Skeletal muscle cell (primary cell): ENCODE data around the gene DNAAF1.
A peak's percentile ranks its signal among the peaks of the same experiment; 100 is the strongest.
"Not testable (repeated sequence)": the region's sequence is repeated elsewhere in the genome, so short reads cannot be mapped to it uniquely, and the experiment has no call there.

Experiments used
- DNase-seq: peaks from one replicate; pipeline ENCODE4 v3.0.0-alpha.2; 2010; ENCODE audit warnings: low read depth
- H3K4me3 ChIP-seq: 2 replicates; pipeline ENCODE4 v1.5.1; 2011; ENCODE audit warnings: low read depth, mild to moderate bottlenecking, control low read depth, low read length, moderate library complexity

DNAAF1 gene

DNA sequence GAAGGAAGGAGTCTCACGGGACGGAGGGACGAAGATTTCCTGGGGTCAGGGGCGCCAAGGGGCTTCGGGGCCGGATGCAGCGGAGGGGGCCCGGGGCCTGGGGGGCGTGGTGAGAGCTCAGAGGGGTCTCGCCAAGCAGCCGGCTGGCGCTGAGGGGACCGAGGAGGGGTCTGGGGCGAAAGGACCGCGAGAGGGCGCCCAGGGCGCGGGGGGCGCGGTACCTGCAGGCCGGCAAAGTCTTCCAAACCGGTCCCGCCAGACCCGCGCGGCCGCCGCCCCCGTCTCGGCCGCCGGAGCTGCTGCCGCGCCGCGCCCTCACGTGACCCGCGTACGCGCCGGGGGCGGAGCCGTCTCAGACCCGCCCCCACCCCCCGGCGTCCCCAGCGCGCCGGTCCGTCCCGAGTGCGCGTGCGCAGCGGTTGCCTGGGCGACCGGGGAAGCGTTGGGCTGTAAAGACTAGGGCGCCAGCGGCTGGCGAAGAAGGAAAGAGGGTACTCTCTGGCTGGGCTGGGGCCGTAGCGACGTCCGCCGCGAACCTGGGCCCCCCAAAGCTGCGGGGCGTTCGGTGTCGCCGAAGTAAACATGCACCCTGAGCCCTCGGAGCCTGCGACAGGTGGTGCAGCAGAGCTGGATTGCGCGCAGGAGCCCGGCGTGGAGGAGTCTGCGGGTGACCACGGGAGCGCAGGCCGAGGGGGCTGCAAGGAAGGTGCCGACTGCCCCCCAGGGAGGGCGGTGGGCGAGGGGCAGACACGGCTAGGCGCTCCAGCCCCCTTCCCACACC lies at the start of gene DNAAF1, which contains the start of gene HSDL1:
Gene DNAAF1 (plus strand): TSS at position 450 of the 781 bp plus-strand sequence. CDS start 133 bp downstream, at position 583.
Gene HSDL1 (minus strand): TSS at position 319 of the 781 bp plus-strand sequence. CDS start 13,856 bp downstream, outside the sequence.
- H3K4me3 ChIP-seq: peak within 1 kb of the TSS; percentile 79
- DNase-seq: peak; percentile 27

DNA sequence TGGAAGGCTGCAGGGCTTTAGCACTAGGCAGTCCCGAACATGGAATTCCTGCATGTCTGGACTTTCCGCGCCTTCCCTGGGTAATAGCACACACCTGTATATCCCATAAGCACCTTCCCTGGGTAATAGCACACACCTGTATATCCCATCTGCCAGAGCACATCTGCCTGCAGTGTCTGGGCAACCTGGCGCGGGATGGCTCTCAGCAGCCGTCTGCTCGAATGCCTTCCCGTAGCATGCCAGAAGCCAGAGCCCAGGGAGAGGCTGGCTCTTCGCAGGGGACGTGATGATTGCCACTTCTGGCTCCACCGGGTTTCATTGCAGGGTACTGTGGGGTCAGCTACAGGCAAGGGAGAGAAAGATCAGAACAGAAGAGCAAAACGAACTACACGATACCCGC lies 49.6 kb upstream of the DNAAF1 start:
- no peak for DNase-seq
- no peak overlapping the region for H3K4me3 ChIP-seq

DNA sequence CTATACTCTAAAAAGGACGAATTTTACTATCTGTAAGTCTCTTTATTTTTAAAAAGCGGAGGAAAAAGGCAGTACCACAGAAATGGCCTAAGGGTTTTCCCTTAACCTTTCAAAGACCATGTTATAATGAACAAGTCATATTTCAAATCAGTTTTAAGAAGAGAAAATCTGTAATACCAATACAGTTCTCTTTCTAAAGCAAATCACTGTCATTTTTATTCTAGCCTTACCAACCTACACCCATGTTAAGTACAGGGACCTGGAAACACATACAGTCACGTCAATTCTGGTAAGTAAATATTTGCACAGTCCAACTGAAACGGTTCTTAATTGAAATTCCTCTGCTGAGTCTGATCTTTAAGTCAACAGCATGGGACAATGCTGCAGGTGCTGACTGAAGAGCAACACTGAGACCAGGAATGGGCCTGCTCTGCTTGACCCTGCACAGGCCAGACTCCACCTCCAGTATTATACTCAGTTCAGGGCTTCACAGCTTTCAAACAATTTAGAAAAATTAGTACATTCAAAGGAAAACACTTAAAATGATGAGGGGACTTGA lies 48.6 kb upstream of the DNAAF1 start:
- no peak overlapping the region for H3K4me3 ChIP-seq
- no peak for DNase-seq

DNA sequence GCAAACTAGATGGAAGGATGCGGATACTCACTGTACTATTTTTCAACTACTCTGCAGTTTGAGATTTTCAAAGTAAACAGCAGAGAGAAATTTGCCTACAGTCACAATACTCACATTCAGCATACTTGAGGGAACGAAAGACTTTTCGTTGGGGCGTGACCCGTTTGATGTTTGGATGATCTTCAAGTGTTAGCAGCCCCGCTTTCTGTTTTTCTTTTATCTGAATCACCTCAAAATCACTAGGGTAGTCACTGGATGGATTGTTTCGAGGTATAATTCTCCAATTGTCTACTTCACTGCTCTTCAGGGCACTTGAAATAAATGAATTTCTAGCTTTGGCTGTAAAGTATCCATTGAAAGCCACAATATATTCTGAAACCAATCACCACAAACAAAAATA lies 46.2 kb upstream of the DNAAF1 start:
- DNase-seq: no peak

DNA sequence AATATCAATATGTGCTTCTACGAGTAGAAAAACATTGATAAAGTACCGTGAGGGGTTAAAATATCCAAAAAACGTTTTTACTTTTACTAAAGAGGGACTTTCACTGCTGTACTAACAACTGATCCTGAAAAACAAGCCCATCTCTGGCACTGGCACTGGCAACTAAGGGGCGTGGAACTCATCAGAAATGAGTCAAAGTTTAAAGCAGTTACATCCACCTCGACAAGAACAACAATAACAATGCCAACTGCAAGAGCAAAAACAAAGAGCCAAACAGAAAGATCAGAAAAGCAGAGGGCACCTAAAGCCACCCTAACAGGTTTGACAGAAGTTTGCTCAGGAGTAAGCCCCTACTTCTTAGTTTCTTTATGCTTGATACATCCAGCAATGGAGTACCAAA lies 41.4 kb upstream of the DNAAF1 start:
- no peak for DNase-seq
- H3K4me3 ChIP-seq: no peak overlapping the region

More for the DNA sequence above, 46.2 kb upstream of the DNAAF1 start:
- H3K4me3 ChIP-seq: no peak overlapping the region

DNA sequence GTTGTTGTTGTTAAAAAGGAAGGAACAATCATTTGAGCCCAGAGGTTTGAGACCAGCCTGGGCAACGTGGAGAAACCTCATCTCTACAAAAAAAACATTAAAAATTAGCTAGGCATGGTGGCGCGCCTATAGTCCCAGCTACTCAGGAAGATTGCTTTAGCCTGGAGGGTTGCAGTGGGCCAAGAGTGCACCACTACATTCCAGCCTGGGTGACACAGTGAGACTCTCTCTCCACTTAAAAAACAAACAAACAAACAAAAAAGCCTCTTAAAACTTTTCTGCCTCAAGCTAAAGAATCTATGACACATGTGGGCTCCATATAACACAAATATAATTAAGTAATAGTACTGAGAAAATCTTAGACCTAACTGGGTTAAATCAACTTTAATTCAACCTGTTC lies 40.9 kb upstream of the DNAAF1 start:
- no peak for DNase-seq
- H3K4me3 ChIP-seq: no peak overlapping the region

DNA sequence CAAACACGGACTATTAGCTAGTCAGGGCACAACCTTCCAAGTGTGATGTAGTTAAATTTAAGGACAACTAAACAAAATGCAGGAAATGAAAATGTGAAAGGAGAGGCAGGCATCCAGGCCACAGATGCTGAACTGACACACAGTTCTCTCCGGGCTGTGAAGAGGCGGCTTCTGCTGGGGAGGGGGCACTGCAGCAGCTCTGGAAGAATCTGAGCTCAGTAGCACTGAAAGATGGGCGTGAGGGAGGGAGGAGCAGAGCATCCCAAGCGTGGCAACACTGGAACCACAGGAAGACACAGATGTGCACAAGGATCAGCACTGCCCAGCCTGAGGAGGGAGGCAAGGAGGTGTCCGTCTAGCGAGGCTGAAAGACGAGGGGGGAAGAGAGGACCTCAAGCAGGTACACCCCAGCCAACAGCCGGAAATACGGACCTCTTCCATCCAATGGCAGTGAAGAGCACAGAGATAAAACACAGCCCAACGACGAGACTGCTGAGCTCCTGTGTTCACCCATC lies 39.8 kb upstream of the DNAAF1 start:
- no peak for DNase-seq
- no peak overlapping the region for H3K4me3 ChIP-seq

DNA sequence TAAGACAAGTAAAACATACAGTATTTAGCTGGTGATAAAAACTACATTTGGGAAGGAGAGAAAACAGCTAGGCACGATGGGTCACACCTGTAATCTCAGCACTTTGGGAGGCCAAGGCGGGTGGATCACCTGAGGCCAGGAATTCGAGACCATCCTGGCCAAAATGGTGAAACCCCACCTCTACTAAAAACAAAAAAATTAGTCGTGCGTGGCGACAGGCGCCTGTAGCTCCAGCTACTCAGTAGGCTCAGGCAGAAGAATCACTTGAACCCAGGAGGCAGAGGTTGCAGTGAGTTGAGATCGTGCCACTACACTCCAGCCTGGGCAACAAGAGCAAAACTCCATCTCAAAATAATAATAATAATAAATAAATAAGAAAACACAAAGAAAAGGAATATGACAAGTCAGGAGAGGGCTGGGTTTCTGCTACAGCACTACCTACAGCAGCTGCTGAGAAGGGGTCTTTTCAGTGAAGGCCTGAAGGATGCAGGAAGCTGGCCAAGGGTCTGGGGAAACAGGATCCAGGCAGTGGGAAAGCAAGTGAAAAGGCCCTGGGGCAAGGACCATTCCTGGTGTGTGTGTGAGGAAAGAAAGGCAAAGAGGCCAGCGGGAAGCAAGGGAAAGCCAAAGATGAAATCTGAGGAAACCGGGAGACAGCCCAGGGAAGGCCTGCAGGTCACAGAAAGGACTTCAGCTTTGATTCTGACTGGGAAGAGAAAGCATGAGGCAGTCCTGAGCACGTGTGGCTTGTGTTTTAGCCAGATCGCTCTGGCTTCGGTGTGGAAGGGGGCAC lies 39.0 kb upstream of the DNAAF1 start:
- no peak for DNase-seq
- H3K4me3 ChIP-seq: no peak overlapping the region

DNA sequence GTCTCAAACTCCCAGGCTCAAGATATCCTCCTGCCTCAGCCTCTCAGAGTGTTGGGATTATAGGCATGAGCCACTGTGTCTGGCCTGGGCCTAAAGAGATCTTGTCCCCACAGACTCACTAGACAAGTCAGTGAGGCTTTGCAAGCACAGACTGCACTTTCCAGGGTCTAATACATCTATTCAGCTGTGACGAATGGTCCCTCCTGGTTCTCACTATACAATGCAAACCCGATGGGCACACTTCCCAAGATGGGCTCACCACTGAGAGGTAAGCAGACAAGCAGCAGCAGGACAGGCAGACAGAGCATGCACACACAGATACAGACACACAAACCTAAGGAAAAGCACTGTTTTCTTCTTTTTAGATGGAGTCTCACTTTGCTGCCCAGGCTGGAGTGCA lies 37.2 kb upstream of the DNAAF1 start:
- H3K4me3 ChIP-seq: no peak overlapping the region
- no peak for DNase-seq

DNA sequence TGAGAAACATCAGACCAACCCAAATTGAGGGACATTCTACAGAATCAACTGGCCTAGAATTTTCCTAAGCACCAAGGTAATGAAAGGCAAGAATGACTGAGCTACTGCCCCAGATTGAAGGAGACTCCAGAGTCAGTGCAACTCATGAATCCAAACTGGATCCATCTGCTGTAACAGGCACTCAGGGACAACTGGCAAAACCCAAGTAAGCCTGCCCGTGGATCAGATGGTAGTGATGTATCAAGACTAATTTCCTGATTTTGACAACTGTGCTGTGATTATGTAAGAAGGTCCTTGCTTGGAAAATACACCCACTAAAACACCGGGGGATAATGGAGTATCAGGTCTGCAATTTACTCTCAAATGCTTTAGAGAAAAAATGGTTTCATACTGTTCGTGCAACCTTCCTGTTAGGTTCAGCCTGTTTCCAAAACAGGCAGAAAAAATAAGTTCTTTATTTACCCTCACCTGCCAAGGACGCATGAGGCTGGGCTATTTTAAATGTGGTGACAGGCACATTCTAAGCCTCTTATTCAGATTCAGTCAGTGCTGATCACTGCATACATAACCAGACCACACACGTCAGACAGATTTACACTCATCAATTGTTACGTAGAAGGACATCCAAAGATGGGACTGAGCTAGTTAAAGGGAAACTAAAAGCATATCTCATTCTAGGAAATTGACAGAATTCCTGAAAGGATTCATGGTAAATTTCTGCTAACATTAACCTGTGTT lies 35.3 kb upstream of the DNAAF1 start:
- H3K4me3 ChIP-seq: no peak overlapping the region
- no peak for DNase-seq

DNA sequence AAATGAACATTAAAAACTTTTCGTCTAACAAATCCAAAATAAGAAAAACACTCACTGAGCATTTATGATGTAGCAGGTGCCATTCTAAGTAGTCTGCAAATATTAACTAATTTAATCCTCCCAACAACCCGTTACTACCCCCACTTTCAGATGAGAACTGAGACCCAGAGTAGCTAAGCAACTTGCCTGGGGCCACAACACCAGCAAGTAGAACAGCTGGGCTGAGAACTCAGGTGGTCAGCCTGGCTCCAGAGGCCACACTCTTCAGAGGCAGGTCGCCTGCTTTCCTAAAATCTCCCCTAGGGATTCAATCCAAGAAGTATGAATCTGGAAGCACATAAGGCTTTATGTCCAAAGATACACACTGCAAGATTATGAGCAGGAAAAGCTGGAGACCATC lies 34.6 kb upstream of the DNAAF1 start:
- H3K4me3 ChIP-seq: no peak overlapping the region
- DNase-seq: no peak

DNA sequence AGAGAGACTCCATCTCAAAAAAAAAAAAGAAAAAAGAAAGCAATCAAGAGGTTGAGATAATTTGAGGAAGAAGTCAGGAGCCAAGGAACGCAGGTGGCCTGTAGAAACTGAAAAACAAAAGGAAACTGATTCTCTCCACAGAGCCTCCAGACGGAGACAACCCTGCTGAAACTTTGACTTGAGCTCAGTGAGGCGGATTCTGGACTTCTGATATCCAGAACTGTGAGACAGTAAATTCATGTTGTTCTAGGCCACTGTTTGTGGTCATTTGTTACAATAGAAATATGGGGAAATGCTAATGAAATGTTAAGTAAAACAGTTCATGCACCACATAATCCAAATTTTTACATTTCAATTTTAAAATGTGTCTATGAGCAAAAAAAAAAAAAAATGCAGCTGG lies 33.6 kb upstream of the DNAAF1 start:
- DNase-seq: no peak

DNA sequence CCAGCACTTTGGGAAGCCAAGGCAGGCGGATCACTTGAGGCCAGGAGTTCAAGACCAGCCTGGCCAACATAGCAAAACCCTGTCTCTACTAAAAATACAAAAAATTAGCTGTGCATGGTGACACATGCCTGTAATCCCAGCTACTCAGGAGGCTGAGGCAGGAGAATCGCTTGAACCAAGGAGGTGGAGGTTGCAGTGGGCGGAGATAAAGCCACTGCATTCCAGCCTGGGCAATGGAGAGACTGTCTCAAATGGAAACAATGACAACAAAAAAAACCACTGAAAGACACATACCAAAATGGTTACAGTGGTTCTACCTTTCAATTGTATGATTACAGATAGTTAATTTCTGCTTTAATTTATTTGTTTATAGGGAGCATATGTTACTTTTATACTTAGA lies 33.2 kb upstream of the DNAAF1 start:
- H3K4me3 ChIP-seq, DNase-seq: not testable (repeated sequence)

More for the DNA sequence above, 33.6 kb upstream of the DNAAF1 start:
- H3K4me3 ChIP-seq: no peak overlapping the region

DNA sequence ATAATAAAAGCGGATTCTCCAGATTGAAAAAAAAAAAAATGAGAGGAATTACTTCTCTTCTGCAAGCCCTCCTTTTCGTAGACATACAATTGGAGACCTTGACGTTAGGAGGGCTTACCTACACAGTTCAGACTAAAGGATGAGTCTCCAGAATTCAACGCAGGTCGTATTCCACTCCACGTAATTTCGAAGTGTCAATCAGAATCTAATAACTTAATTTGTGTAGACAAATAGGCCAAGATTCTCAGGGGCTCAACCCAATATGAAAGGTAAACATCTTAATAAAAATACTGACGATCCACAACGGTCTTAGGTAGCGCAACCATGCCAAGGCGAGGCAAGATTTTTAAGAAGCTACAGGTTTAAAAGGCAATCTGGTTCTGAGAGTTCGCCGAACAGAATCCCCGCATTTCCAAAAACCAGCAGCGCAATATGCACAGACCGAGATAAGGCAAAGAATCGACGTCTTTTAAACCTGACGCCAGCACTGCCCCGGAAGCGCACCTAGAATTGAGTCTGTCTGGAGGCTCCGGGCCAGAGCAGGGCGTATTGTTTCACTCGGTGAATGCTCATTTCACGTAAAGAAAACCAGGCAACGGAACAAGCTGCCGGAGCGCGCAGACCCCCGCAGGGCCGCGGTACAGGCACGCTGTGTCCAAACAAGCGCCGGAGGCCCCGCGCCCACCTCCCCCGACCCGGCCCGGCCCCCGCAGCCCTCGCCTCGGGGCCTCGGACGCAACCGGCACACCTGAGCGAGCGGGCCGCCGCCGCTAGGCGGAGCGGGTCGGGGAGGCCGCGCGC lies 29.0 kb upstream of the DNAAF1 start:
- peak overlapping the region; percentile 97 for H3K4me3 ChIP-seq
- no peak for DNase-seq

DNA sequence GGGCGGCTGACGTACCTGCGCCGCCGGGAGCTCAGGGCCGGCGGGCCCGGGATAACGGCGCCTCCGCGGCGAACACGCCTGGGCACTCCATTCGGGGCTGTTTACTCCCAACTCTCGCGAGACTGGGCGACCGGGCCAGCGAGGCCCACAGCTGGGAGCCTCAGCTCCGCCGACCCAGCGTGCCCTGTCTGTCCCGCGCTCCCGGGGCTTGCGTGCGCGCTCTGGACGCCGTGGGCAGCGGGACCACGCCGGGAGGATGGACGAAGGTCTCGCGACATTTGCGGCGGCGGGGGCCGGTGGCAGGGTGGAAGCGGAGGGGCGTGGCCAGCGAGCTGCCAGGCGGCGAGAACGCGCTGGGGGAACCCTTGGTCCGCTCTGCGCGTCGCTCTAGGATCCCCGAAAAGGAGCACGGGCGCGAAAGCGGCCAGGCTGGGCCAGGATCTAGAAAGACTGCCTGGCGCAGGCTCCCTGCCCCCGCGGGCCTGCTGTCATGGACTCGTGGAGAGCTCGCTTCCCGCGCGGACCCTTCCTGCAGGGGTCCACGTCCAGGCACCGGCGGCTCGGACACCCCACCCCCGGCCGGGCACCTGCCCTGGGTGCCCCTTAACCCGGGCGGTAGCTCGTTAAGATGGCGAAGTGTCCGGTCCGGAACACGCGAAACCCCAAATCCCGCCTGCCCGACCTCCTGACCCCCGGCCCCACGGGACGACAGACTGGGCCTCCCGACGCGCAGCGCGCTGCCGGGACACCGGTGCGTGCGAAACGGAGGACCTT lies 28.2 kb upstream of the DNAAF1 start, which contains the start of gene MBTPS1:
Gene MBTPS1 (minus strand): TSS at position 223 of the 774 bp plus-strand sequence. CDS start 15,159 bp downstream, outside the sequence.
- peak; percentile 94 for DNase-seq
- peak within 1 kb of the TSS; percentile 97 for H3K4me3 ChIP-seq

DNA sequence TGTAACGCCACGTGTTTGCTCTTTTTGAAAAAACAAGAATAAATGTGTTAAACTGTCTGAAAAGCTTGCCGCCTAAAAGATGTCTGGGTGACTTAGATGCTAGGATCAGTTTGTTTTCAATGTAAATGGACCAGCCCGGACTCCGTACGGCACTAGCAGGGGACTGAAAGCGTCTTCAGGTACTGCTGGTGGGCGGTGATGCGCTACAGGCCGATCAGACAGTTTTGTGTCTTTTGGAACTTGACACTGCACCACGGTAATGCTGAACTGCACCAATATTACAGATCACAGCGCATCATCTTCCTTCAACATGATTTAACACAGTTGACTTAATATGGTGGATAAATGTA lies 27.6 kb upstream of the DNAAF1 start:
- DNase-seq: no peak
- peak overlapping the region; percentile 97 for H3K4me3 ChIP-seq

DNA sequence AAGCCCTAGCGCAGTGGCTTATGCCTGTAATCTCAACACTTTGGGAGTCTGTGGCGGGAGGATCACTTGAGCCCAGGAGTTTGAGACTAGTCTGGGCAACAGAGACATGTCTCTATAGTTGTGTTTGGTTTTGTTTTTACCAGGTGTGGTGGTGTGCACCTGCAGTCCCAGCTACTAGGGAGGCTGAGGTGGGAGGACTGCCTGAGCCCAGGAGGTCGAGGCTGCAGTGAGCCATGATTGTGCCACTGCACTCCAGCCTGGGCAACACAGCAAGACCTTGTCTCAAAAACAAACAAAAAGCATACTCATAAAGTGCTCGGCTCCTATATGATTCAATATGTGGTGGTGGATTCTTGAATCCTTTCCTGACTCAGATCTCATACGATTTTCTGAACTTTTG lies 26.8 kb upstream of the DNAAF1 start:
- H3K4me3 ChIP-seq, DNase-seq: not testable (repeated sequence)

DNA sequence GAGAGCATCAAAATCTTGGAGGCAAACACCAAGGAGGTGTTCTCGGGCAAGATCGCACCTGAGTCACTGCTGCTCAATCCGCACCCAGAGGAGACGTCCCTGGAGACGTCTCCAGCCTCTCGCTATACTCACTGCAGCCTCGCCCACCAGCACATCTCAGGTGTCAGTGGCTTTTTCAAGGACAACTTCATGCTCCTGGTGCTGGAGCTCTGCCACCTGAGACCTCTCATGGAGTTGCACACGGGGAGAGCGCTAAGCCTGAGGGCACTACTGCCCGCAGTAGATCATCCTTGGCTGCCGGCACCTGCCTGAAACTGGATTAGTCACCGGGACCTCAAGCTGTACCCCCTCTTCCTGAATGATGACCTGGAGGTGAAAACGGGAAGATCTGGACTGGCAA lies 25.7 kb upstream of the DNAAF1 start:
- DNase-seq: no peak
- no peak overlapping the region for H3K4me3 ChIP-seq
